Transverse colon (tissue), 4 donors: ENCODE results near the gene RAP1GAP2.

Experiments
- CTCF ChIP-seq, 5 experiments: fragments of 200-600 bp in 3 of 5; fragments of 450-650 bp in 2 of 5; sonication (generic) in 3 of 5; IDR thresholded peaks; 1 replicate in 2 of 5; 2 replicates in 3 of 5; pipeline ENCODE4 v1.5.1; 2016 to 2017; ENCODE audit warnings: antibody characterized with exemption in 5 of 5, inconsistent platforms in 3 of 5, mild to moderate bottlenecking in 2 of 5, moderate library complexity in 1 of 5
- EP300 ChIP-seq: sonication (generic); formaldehyde crosslinking; IDR thresholded peaks from one replicate; pipeline ENCODE4 v1.6.1; 2017; ENCODE audit warnings: antibody characterized with exemption, low read depth
- POLR2A ChIP-seq: fragments of 450-650 bp; IDR thresholded peaks from one replicate; pipeline ENCODE4 v1.6.1; 2016; ENCODE audit warnings: antibody characterized with exemption, mild to moderate bottlenecking, moderate library complexity
- POLR2AphosphoS5 ChIP-seq, 3 donors: sonication (generic); formaldehyde crosslinking; IDR thresholded peaks; one replicate each; pipeline ENCODE4 v1.6.1; 2016; ENCODE audit warnings: antibody characterized with exemption in 3 of 3

GRCh38 chr17:2943981-2944380 is 147.7 kb downstream of the RAP1GAP2 start:
- no peak for TF ChIP-seq POLR2A
- no peak for TF ChIP-seq EP300
- TF ChIP-seq CTCF (IDR thresholded peaks at IDR 0.05), result no peak
- no peak for TF ChIP-seq POLR2AphosphoS5 (IDR thresholded peaks at IDR 0.05)
